Ammon's horn (tissue), 1 donor: ENCODE measurements around the gene CLCC1.
"Not testable (repeated sequence)": the region's sequence is repeated elsewhere in the genome, so short reads cannot be mapped to it uniquely, and the experiment has no call there.

Source experiments
- DNase-seq: peaks from one replicate; pipeline ENCODE4 v3.0.0-alpha.2; 2016; ENCODE audit warnings: low spot score

CLCC1 gene, protein sequence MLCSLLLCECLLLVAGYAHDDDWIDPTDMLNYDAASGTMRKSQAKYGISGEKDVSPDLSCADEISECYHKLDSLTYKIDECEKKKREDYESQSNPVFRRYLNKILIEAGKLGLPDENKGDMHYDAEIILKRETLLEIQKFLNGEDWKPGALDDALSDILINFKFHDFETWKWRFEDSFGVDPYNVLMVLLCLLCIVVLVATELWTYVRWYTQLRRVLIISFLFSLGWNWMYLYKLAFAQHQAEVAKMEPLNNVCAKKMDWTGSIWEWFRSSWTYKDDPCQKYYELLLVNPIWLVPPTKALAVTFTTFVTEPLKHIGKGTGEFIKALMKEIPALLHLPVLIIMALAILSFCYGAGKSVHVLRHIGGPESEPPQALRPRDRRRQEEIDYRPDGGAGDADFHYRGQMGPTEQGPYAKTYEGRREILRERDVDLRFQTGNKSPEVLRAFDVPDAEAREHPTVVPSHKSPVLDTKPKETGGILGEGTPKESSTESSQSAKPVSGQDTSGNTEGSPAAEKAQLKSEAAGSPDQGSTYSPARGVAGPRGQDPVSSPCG

DNA sequence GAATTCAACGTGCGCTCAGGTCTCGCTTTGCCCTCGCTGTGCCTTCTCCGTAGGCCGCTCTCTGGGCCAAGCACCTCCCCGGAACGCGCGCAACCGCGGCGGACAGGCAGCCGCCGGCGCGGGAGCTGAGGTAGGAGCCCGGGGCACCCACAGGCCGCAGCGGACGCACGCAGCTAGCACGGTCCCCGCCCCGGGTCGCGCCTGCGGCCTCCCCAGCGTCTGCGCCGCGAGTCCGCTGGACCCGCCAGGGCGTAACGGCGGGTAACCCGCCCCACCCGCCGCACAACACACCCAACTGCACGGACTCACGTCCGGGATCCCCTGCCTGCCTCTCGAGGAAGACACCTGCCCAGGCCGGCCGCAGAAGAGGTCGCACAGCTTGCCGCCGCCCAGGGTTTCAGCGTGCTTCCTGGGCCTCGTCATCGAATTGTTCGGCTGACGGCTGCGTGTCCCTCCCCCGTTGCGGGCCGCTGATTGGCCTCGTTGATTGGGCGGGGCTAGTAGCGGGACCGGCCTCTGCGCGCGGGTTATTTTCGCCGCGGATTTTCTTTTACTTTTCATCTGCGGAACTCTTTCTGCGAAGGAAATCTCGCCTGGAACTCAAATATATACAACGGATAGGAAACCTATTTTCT is at the start of gene CLCC1:
TSS of gene CLCC1 (minus strand) at position 433 of the 635 bp plus-strand sequence. CDS start 13,047 bp downstream, outside the sequence.
- DNase-seq = peak; percentile 96

DNA sequence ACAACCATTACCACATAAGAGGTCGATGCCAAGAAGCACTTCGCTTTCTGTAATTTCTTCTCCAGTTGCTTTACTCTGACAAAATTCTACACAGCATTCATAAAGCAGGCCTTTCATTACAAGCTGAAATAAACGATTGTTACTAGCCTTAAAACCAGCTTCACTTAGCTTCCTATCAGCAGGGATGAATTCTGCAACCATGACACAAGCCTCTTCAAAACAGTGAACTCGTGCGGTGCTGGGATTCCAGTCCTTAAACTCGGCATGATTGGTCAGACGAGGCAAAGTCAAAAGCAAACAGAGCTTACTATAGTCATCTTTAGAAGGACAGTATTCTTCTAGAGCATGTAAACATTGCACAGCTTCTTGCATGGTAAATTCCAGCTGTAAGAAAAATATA is 48.1 kb upstream of the CLCC1 start:
- peak; percentile 28 for DNase-seq

DNA sequence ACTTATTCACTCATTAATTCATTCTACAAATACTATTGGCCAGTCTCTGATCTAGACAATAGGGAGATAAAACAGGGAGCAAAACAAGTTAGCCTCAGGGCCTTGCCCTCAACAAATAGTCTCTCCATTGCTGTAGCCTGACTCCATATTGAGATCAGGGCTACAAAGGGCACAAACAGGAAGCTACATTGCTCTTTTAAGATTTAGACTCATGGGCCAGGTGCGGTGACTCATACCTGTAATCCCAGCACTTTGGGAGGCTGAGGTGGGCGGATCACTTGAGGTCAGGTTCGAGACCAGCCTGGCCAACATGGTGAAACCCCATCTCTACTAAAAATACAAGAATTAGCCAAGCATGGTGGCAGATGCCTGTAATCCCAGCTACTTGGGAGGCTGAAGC is 33.3 kb upstream of the CLCC1 start:
- DNase-seq = not testable (repeated sequence)

DNA sequence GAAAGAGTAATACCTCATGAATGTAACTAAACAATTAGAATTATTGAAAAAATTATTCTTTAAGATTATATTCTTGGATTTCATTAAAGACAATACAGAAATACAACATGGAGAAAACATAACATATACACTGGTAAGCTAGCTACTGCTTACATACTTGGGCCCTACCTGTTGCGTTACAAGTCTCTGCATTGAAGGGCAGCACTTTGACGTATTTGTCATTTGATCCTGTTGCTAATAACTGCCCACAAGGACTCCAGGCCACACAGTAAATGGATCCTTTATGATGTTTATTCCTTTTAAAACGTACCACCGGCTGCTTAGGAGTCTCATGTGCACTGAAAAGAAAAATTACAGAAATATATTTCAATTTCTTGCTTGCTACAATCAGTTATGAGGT is 19.8 kb upstream of the CLCC1 start:
- DNase-seq = no peak

DNA sequence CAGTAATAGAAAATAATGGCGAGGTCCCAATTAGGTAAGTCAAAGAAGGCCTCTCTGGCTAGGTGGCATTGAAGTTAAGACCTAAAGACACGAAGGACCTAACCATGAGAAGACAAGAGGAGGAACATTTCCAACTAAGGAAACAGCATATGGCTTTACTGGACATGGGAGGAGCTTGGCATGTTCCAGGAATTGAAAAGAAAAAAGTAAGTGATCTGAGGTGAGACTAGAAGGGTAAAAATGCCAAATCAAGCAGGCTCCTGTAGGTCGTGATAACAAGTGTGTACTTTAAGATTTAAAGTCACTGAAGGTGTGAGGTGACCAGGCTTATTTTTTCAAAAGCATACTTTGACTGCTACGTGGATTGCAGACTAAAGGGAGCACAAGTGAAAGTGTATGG is 13.4 kb upstream of the CLCC1 start:
- no peak for DNase-seq

DNA sequence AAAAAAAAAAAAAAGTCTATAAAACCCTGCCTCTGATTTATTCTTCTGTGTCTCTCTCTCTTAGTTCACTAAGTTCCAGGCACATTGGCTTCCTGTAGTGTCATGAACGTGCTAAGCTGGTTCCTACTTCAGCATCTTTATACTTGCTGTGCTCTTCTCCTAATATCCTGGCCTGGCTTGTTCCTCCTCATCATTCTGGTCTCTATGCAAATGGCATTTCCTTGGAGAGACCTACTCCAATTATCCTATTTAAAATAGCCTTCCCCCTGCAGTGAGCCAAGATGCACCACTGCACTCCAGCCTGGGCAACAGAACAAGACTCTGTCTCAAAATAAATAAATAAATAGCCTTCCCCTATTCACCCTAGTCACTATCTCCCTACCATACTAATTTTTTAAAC is 9.7 kb upstream of the CLCC1 start:
- DNase-seq = peak; percentile 62

DNA sequence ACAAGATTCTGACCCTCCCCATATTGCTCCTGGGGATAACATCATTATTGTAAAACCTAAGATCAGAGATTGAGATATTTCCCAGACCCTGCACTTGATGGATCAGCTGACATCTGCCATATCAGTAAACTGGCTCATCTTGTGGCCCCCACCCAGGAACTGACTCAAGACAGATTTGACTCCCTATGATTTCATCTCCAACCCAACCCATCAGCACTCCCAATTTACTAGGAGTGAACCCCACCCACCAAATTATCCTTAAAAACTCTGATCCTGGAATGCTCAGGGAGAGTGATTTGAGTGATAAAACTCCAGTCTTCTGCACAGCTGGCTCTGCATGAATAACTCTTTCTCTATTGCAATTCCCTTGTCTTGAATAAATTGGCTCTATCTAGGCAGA is 6.1 kb upstream of the CLCC1 start:
- DNase-seq = no peak

DNA sequence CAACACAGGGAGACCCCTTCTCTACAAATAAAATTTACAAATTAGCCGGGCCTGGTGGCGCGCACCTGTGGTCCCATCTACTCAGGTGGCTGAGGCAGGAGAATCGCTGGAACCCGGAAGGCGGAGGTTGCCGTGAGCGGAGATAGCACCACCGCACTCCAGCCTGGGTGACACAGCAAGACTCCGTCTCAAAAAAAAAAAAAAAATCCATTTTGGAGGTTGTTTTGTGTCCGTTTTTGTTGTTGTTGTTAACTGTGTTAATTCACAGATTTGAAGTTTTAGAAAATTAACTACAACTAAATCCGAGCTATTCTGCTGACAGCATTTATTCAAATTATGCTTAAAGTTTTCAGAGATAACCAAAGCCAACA is 618 bp downstream of the CLCC1 start:
- no peak for DNase-seq

DNA sequence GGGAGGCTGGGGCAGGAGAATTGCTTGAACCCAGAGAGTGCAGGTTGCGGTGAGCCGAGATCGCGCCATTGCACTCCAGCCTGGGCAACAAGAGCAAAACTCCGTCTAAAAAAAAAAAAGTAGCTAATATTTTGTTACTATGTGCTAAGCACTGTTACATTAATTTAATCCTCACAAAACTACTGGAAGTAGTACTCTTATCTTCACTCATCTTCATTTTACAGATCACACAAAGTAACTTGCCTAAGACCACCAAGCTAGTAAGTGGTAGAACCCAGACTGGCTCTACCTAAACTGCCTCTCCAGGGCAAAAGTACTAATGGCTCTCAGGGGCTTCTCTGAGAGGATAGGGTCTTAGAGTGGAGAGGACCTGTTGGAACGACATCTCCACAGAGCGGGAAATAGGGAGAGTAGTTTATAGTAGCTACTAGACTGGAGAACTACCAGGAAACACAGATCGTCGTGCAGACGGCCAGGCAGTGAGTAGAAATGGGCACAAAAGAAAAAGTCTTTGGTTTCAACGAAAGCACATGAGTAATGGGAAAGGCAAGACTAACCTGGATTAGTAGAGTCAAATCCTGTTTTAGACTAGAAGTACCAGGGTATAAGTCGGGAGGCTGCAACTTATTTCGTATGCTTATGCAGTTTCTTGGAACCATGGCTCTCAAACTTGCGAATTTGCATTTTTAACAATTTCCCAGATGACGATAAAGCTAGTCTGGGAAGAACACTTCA is 1.4 kb downstream of the CLCC1 start:
- DNase-seq = no peak

DNA sequence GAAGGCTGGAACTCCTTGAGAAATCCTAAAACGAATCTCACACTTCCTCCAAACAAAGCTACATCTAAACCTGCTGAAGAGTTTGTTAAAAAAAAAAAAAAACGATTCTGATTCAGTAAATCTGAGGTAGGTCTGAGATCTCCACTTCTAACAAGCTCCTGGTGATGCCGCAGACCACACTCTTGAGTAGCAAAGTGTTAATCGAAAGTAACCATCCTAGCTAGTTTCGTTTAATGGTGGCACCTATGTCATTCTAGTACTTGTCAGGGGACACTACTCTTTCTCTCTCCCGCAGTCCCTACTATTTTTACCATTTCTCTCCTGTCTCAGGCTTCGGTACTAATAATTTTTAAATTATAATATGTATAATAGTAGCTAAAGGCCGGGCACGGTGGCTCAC is 2.1 kb downstream of the CLCC1 start:
- no peak for DNase-seq

DNA sequence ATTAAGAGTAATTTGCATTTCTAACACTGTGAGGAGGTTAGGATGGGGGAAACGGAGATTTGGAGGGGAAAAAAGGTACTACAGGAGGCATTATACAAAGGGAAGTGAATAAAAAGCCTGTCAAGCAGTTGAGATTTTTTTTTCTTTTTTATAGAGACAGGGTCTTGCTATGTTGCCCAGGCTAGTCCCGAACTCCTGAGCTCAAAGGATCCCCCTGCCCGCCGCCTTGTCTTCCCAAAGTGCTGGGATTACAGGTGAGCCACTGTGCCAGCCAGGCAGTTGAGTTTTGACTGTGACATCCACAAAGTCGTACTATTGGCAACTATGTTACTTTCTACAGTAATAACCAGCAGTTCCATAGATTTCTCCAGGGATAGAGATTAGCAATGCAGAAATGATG is 2.6 kb downstream of the CLCC1 start:
- DNase-seq = no peak

DNA sequence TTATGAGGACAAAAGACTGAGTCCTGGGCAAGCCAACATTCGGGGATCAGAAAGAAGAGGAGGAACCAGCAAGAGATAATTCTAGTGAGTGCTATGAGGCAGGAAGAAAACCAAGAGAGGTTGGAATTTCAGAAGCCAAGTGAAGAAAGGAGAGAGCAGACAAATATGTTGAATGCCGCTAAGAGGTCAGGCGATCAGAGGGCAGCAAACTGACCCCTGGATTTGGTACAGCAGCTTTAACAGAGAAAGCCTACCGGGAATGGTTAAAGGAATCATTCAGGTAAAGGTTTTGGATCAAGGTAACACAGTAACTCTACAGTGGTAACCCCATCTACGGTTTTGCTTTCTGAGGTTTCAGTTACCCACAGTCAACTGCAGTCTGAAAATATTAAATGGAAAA is 5.4 kb downstream of the CLCC1 start:
- DNase-seq = no peak

DNA sequence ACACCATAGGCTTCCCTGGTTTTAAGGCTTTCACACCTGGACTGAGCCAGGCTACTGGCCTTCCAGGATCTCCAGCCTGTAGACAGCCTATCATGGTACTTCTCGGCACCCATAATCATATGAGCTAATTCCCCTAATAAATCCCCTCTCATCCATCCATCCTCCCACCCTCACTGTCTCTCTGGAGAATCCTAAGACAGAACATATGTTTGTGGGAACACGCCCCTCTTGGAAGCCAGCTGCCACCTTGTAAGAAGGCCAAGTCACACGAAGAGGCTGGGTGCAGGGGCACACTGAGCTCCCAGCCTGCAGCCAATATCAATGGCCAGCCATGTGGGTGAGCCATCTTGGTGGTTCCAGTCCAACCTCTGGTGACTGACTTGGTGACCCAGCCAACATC is 7.4 kb downstream of the CLCC1 start:
- DNase-seq = no peak

DNA sequence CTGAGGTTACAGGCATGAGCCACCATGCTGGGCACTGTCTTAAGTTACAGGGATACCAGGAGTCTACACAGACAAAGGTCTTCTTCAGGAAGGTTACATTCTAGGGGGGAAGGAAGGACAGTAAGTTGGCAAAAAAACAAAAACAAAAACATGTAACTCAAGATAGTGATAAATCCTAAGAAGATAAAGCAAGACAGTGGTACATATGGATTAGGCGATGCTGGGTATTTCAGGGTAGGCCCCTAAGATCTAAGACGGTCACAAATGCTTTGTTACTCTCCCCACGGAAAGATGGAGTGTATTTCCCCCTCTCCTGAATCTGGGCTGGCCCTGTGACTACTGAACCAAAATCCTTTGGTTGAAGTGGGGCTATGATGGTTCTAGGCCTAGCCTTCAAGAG is 8.2 kb downstream of the CLCC1 start:
- no peak for DNase-seq

DNA sequence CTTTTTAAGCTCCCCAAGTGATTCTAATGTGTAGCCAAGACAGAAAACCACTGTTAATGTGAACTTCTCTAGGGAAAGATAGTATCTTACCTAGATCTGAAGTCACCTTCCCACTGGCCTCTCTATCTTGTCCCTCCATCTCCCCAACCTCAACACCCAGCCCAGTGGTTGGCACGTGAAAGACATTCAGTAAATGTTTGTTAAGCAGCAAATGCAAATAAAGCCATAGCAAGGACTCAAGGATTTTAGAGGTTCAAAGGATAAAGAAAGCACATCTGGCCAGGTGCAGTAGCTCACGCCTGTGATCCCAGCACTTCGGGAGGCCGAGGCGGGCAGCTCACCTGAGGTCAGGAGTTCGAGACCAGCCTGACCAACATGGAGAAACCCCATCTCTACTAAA is 9.8 kb downstream of the CLCC1 start:
- DNase-seq = no peak

DNA sequence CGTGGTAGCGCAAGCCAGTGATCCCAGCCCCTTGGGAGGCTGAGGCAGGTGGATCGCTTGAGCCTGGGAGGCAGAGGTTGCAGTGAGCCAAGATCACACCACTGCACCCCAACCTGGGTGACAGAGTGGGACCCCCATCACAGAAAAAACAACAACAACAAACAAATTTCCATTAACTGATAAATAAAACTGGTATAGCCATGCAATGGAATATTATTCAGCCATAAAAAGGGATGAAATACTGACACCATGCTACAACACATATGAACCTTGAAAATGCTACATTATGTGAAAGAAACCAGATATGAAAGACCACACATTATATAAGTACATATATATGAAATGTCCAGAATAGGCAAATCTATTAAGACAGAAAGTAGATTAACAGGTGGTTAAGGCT is 12.0 kb downstream of the CLCC1 start:
- DNase-seq = no peak

DNA sequence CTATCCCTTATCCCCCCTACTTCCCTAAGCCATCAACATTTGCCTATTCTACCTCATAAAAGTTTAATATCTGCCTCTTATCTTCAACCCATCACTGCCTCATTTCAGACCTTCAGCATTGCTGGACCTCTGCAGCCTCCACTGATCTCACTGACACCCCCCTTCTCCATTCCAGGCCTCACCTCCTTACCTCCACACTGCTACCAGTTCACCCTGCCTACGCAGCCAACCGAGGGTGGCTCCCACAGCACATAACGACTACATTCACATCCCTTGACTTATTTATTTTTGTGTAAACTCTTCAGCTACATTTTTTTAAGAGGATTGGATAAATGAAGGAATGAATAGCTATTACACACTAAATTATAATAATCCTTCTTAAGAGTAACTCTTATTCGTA is 14.2 kb downstream of the CLCC1 start:
- no peak for DNase-seq

DNA sequence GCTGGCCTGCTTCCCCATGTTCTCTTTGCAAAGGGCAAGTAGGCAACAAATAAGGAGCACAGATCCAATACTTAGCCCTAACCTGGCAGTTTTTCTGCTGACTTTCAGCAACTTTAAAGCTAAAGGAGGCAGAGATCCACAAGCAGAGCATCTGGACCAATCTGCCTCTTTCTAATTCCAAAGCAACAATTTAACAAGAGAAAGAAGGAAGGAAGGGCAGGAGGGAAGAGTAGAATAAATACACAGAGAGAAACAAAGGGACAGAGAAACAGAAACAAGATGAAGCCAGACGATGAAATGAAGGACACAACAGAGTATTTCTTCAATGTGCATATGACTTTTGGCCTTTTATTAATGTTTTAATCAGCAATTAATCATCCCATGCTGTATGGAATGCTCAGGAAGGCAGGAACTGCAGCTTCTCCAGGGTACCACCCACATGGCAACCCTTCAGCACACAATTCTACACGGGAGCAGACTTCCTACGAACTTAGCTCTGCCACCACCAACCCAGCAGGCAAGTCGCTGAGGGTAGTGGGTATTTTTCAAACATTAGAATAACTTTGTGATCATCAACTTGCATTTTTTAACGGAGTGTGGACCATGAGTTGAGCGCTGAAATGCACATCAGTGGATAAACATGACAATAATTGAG is 15.3 kb downstream of the CLCC1 start:
- peak; percentile 64 for DNase-seq

DNA sequence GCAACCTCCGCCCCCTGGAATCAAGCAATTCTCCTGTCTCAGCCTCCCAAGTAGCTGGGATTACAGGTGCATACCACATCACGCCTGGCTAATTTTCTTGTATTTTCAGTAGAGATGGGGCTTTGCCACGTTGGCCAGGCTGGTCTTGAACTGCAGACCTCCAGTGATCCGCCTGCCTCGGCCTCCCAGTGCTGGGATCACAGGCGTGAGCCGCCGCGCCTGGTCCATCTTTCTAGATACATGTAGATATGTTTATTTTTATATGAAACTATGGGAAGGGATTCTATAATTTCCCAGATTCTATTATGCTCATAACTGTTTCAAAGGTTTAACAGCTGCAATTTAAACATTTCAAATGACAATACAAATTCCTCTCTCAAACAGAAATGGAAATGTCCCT is 27.1 kb downstream of the CLCC1 start:
- DNase-seq = no peak

DNA sequence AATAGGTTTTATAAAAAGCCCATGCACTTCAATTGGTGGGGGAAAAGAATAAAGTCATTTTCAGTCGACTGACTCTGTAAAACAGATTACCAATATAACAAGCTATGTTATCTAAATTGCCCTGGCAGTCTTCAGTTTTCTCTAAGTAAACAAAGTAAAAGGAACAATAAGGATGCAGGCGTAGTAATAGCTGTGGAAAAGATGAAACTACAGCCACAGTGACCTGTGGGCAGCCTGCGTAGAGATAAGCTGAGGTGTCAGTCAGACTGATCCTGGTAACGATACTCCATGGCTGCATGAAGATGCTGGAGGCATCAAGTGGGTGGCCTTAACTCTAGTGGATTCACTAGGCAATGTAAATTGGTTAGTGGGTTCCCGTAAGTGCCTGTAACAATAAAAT is 29.3 kb downstream of the CLCC1 start:
- DNase-seq = no peak

DNA sequence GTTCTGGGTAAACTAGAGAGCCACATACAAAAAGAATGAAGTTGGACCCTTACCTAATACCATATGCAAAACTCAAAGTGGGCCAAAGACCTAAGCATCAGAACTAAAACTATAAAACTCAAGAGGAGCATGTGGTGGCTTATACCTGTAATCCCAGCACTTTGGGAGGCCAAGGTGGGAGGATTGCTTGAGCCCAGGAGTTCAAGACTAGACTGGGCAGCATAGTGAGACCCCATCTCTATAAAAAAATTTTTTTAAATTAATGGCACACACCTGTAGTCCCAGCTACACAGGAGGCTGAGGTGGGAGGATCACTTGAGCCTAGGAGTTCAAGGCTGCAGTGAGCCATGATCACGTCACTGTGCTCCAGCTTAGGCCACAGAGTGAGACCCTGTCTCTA is 35.7 kb downstream of the CLCC1 start:
- DNase-seq = not testable (repeated sequence)

DNA sequence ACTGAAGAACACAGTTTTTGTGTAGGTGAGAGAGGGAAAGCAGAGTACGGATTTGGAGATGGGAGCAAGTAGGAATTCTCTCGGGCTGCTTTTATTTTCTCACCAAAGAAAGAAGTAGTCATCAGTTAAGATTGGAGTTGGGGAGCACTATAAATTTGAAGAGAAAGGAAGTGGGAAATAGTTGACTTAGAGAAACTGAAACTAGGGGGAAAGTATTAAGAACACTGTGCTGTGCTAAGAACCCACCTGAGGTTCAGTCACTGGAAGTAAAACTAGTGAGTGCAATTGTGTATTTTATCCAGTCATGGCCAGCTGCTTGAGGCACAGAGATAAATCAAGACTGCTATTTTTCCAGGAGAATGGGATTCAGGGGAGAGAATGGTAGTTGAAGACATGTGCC is 37.4 kb downstream of the CLCC1 start:
- DNase-seq = no peak
